Astrocyte (in vitro differentiated cells and primary cell): ENCODE results near the gene CD55. TPM values are rescaled to one million over a fixed set of nuclear protein-coding genes. Genes with fewer than 3 reads are reported as not detected.

Experiments used
- DNase-seq: peaks from one replicate; pipeline ENCODE4 v3.0.0-alpha.2; 2010; ENCODE audit warnings: low read depth
- FAIRE-seq: peaks from 2 replicates; lab custom pipeline; 2011; peaks lifted over from hg19 to GRCh38; lab: Jason Lieb, UNC
- H2AFZ ChIP-seq: 2 replicates; pipeline ENCODE4 v1.6.0; 2012; ENCODE audit warnings: low read depth, low read length, inconsistent platforms
- H3K27ac ChIP-seq: 2 replicates; pipeline ENCODE4 v1.5.1; 2011; ENCODE audit warnings: low read depth, low read length, inconsistent platforms
- H3K27me3 ChIP-seq: 2 replicates; pipeline ENCODE4 v1.6.0; 2011; ENCODE audit warnings: low read length, inconsistent platforms; ENCODE audit not compliant: insufficient read depth
- H3K36me3 ChIP-seq: 2 replicates; pipeline ENCODE4 v1.5.1; 2011; ENCODE audit warnings: low read length, inconsistent platforms; ENCODE audit not compliant: insufficient read depth
- H3K4me1 ChIP-seq: 2 replicates; pipeline ENCODE4 v1.5.1; 2011; ENCODE audit warnings: low read length, inconsistent platforms; ENCODE audit not compliant: insufficient read depth
- H3K4me2 ChIP-seq: 2 replicates; pipeline ENCODE4 v1.6.0; 2012; ENCODE audit warnings: low read length, inconsistent platforms
- H3K4me3 ChIP-seq: 2 replicates; pipeline ENCODE4 v1.5.1; 2011; ENCODE audit warnings: low read depth, mild to moderate bottlenecking, low read length, inconsistent platforms; ENCODE audit not compliant: insufficient read depth
- H3K79me2 ChIP-seq: 2 replicates; pipeline ENCODE4 v1.6.0; 2012; ENCODE audit warnings: mild to moderate bottlenecking, low read length, inconsistent platforms; ENCODE audit not compliant: insufficient read depth
- H3K9ac ChIP-seq: 2 replicates; pipeline ENCODE4 v1.6.0; 2012; ENCODE audit warnings: mild to moderate bottlenecking, low read length, inconsistent platforms
- H3K9me3 ChIP-seq: 2 replicates; pipeline ENCODE4 v1.5.1; 2012; ENCODE audit warnings: low read depth, mild to moderate bottlenecking, low read length, inconsistent platforms; ENCODE audit not compliant: insufficient read depth
- H4K20me1 ChIP-seq: 2 replicates; pipeline ENCODE4 v1.6.0; 2012; ENCODE audit warnings: low read length, inconsistent platforms; ENCODE audit not compliant: insufficient read depth
- H3K27ac Mint-ChIP-seq: one replicate; pipeline ENCODE4 v1.8.0; 2021; ENCODE audit warnings: mild to moderate bottlenecking, mixed read lengths; ENCODE audit not compliant: unreplicated experiment
- H3K27me3 Mint-ChIP-seq: one replicate; pipeline ENCODE4 v1.8.0; 2021; ENCODE audit warnings: low read depth, mixed read lengths; ENCODE audit not compliant: unreplicated experiment
- H3K36me3 Mint-ChIP-seq: one replicate; pipeline ENCODE4 v1.8.0; 2021; ENCODE audit warnings: low read depth, mixed read lengths; ENCODE audit not compliant: unreplicated experiment
- H3K4me1 Mint-ChIP-seq: one replicate; pipeline ENCODE4 v1.8.0; 2021; ENCODE audit warnings: low read depth, mixed read lengths; ENCODE audit not compliant: unreplicated experiment
- H3K4me3 Mint-ChIP-seq: one replicate; pipeline ENCODE4 v1.8.0; 2021; ENCODE audit warnings: mild to moderate bottlenecking, moderate library complexity, mixed read lengths; ENCODE audit not compliant: unreplicated experiment
- H3K9me3 Mint-ChIP-seq: one replicate; pipeline ENCODE4 v1.8.0; 2021; ENCODE audit warnings: mild to moderate bottlenecking, mixed read lengths; ENCODE audit not compliant: unreplicated experiment
- EZH2 ChIP-seq: IDR thresholded peaks from 2 replicates; pipeline ENCODE4 v1.6.1; 2012; ENCODE audit warnings: mild to moderate bottlenecking, low read length, inconsistent platforms; ENCODE audit not compliant: insufficient read depth
- total RNA-seq: library from RNA; stranded (reverse); gene quantifications from 2 replicates; pipeline ENCODE4 v1.2.1, GENCODE V29; 2021
- TF ChIP-seq, protein P1 (sequence below): IDR thresholded peaks from 2 replicates; pipeline ENCODE4 v1.5.1; 2011; ENCODE audit warnings: low read depth, mild to moderate bottlenecking, inconsistent platforms, low read length, moderate library complexity; ENCODE audit not compliant: insufficient read depth

The CD55 gene
- total RNA-seq, 1 donor from 2014 or later, result 18.7 TPM

GRCh38 chr1:207335695-207336363, 14.4 kb downstream of the CD55 start:
- H3K4me1 Mint-ChIP-seq, result peaks cover 2% of the 10 kb centered on the region
- no peaks in the 10 kb centered on the region for H3K27me3 Mint-ChIP-seq
- DNase-seq (no peak), FAIRE-seq (no peak)
- H3K9me3 ChIP-seq, result peaks cover 3% of the 10 kb centered on the region
- no peak overlapping the region for H3K4me3 Mint-ChIP-seq
- no peak overlapping the region for H3K9ac ChIP-seq
- no peak for TF ChIP-seq EZH2
- TF ChIP-seq, protein P1, sequence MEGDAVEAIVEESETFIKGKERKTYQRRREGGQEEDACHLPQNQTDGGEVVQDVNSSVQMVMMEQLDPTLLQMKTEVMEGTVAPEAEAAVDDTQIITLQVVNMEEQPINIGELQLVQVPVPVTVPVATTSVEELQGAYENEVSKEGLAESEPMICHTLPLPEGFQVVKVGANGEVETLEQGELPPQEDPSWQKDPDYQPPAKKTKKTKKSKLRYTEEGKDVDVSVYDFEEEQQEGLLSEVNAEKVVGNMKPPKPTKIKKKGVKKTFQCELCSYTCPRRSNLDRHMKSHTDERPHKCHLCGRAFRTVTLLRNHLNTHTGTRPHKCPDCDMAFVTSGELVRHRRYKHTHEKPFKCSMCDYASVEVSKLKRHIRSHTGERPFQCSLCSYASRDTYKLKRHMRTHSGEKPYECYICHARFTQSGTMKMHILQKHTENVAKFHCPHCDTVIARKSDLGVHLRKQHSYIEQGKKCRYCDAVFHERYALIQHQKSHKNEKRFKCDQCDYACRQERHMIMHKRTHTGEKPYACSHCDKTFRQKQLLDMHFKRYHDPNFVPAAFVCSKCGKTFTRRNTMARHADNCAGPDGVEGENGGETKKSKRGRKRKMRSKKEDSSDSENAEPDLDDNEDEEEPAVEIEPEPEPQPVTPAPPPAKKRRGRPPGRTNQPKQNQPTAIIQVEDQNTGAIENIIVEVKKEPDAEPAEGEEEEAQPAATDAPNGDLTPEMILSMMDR, result no peak
- H4K20me1 ChIP-seq, result no peaks in the 10 kb centered on the region
- H3K36me3 ChIP-seq, result peaks cover 10% of the 10 kb centered on the region
- H3K4me2 ChIP-seq, result no peak overlapping the region
- H2AFZ ChIP-seq, result no peak overlapping the region
- H3K79me2 ChIP-seq, result no peaks in the 10 kb centered on the region
- H3K9me3 Mint-ChIP-seq, result peaks cover 4% of the 10 kb centered on the region
- no peak overlapping the region for H3K27ac Mint-ChIP-seq
- peaks cover 12% of the 10 kb centered on the region for H3K36me3 Mint-ChIP-seq
- no peak overlapping the region for H3K4me3 ChIP-seq
- no peak overlapping the region for H3K27ac ChIP-seq
- no peaks in the 10 kb centered on the region for H3K27me3 ChIP-seq
- H3K4me1 ChIP-seq, result no peaks in the 10 kb centered on the region

DNA sequence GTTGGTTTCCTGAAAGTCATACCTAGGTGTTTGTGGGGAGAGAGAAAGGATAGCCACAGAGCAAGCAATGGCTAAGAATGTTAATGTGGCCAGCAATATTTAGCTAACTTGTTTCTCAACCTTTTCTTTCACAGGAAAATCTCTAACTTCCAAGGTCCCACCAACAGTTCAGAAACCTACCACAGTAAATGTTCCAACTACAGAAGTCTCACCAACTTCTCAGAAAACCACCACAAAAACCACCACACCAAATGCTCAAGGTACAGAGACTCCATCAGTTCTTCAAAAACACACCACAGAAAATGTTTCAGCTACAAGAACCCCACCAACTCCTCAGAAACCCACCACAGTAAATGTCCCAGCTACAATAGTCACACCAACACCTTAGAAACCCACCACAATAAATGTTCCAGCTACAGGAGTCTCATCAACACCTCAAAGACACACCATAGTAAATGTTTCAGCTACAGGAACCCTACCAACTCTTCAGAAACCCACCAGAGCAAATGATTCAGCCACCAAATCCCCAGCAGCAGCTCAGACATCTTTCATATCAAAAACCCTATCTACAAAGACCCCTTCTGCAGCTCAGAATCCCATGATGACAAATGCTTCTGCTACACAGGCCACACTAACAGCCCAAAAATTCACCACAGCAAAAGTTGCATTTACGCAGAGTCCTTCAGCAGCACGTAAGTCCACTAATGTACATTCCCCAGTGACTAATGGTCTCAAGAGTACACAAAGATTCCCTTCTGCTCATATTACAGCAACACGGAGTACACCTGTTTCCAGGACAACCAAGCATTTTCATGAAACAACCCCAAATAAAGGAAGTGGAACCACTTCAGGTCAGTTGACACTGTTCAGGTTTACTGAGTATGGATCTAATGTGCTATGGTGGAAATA, 15.3 kb downstream of the CD55 start:
- H3K4me1 ChIP-seq, result no peaks in the 10 kb centered on the region
- FAIRE-seq (no peak), DNase-seq (peak; percentile 21)
- H3K4me3 Mint-ChIP-seq, result no peak overlapping the region
- no peaks in the 10 kb centered on the region for H4K20me1 ChIP-seq
- no peaks in the 10 kb centered on the region for H3K79me2 ChIP-seq
- H3K4me1 Mint-ChIP-seq, result peaks cover 2% of the 10 kb centered on the region
- TF ChIP-seq, protein P1, result no peak
- TF ChIP-seq EZH2, result no peak
- no peak overlapping the region for H3K27ac ChIP-seq
- H3K27me3 Mint-ChIP-seq, result no peaks in the 10 kb centered on the region
- H3K27me3 ChIP-seq, result no peaks in the 10 kb centered on the region
- H3K4me2 ChIP-seq, result no peak overlapping the region
- H3K9me3 ChIP-seq, result peaks cover 3% of the 10 kb centered on the region
- H3K9ac ChIP-seq, result no peak overlapping the region
- H3K9me3 Mint-ChIP-seq, result peaks cover 4% of the 10 kb centered on the region
- peaks cover 10% of the 10 kb centered on the region for H3K36me3 ChIP-seq
- no peak overlapping the region for H3K27ac Mint-ChIP-seq
- H3K4me3 ChIP-seq, result no peak overlapping the region
- no peak overlapping the region for H2AFZ ChIP-seq
- peaks cover 12% of the 10 kb centered on the region for H3K36me3 Mint-ChIP-seq

DNA sequence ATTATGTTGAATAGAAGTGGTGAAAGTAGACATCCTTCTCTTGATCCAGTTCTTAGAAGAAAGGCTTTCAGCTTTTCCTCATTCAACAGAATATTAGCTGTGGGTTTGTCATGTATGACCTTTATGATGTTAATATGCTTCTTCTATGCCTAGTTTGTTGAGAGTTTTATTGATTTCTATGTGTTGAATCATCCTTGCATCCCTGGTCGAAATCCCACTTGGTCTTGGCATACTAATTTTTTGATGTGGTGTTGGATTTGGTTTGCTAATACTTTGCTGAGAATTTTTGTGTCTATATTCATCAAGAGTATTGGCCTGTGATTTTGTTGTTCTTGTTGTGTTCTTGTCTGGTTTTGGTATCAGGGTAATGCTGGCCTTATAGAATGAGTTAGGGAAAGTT, 20.9 kb downstream of the CD55 start:
- Histone ChIP-seq H3K4me2 (no peak overlapping the region), H2AFZ (no peak overlapping the region), H3K4me1 (no peaks in the 10 kb centered on the region), H4K20me1 (no peaks in the 10 kb centered on the region), H3K27ac (no peak overlapping the region), H3K79me2 (no peaks in the 10 kb centered on the region), H3K9me3 (no peaks in the 10 kb centered on the region), H3K36me3 (peaks cover under 1% of the 10 kb centered on the region), H3K4me3 (no peak overlapping the region), H3K27me3 (no peaks in the 10 kb centered on the region), H3K9ac (no peak overlapping the region)
- no peak for FAIRE-seq
- Mint-ChIP-seq H3K27ac (no peak overlapping the region), H3K4me3 (no peak overlapping the region), H3K27me3 (no peaks in the 10 kb centered on the region), H3K36me3 (peaks cover 3% of the 10 kb centered on the region), H3K4me1 (peaks cover 6% of the 10 kb centered on the region), H3K9me3 (no peaks in the 10 kb centered on the region)
- DNase-seq, result no peak
- TF ChIP-seq, protein P1, result no peak
- TF ChIP-seq EZH2, result no peak
